HL-60 (cell line): Measurements from ENCODE around the gene LRP1B.

Experiments used
- DNase-seq, 2 experiments: peaks; one replicate each; pipeline ENCODE4 v3.0.0-alpha.2; 2010 to 2020; ENCODE audit warnings: low read depth in 1 of 2, low spot score in 1 of 2
- H3K27ac ChIP-seq: fragments of 250-450 bp; sonication (Bioruptor Pico); replicated peaks from 2 replicates; pipeline ENCODE4 v1.5.1; 2020; ENCODE audit warnings: mild to moderate bottlenecking, moderate library complexity
- H3K27me3 ChIP-seq: fragments of 250-450 bp; sonication (Bioruptor Pico); 2 replicates; pipeline ENCODE4 v1.5.1; 2021; ENCODE audit warnings: mild to moderate bottlenecking, moderate library complexity; ENCODE audit not compliant: insufficient read depth, poor library complexity, severe bottlenecking
- H3K4me3 ChIP-seq: replicated peaks from 2 replicates; pipeline ENCODE4 v1.5.1; 2011; ENCODE audit warnings: mild to moderate bottlenecking, control low read depth, low read length; ENCODE audit not compliant: insufficient read depth
- GABPA ChIP-seq: IDR thresholded peaks from 2 replicates; pipeline ENCODE4 v1.6.1; 2012; ENCODE audit warnings: low read depth
- POLR2AphosphoS5 ChIP-seq: IDR thresholded peaks from 2 replicates; pipeline ENCODE4 v1.6.1; 2012; ENCODE audit warnings: low read depth
- SPI1 ChIP-seq: IDR thresholded peaks from 2 replicates; pipeline ENCODE4 v1.6.1; 2012; ENCODE audit warnings: low read depth, mild to moderate bottlenecking, borderline replicate concordance
- TF ChIP-seq, protein P1 (sequence below): IDR thresholded peaks from 2 replicates; pipeline ENCODE4 v1.6.1; 2012; ENCODE audit warnings: low read depth; ENCODE audit not compliant: insufficient replicate concordance
- TF ChIP-seq, protein P2 (sequence below): IDR thresholded peaks from one replicate; pipeline ENCODE4 v1.5.1; 2011; ENCODE audit warnings: low read length, control low read depth, inconsistent platforms; ENCODE audit not compliant: insufficient read depth

Gene LRP1B

DNA sequence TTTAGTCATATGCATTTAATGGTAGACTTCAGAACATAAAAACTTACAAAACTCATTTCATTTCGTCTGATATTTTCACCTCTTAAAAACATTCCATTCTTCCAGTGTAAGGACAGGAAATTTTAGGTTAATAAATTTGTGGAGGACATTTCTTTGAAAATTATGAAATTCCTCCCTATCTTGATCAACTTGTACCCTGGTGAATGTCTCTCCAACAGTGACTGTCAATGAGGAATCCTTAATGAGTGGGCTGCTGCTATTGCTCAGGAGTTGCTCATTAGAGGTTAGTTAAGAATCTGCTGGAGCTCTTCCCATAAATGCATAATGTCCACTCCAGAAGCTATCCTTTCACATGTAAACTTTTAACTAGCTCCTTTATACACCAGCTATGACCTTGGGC lies 69.1 kb downstream of the LRP1B start:
- TF ChIP-seq, protein P1, sequence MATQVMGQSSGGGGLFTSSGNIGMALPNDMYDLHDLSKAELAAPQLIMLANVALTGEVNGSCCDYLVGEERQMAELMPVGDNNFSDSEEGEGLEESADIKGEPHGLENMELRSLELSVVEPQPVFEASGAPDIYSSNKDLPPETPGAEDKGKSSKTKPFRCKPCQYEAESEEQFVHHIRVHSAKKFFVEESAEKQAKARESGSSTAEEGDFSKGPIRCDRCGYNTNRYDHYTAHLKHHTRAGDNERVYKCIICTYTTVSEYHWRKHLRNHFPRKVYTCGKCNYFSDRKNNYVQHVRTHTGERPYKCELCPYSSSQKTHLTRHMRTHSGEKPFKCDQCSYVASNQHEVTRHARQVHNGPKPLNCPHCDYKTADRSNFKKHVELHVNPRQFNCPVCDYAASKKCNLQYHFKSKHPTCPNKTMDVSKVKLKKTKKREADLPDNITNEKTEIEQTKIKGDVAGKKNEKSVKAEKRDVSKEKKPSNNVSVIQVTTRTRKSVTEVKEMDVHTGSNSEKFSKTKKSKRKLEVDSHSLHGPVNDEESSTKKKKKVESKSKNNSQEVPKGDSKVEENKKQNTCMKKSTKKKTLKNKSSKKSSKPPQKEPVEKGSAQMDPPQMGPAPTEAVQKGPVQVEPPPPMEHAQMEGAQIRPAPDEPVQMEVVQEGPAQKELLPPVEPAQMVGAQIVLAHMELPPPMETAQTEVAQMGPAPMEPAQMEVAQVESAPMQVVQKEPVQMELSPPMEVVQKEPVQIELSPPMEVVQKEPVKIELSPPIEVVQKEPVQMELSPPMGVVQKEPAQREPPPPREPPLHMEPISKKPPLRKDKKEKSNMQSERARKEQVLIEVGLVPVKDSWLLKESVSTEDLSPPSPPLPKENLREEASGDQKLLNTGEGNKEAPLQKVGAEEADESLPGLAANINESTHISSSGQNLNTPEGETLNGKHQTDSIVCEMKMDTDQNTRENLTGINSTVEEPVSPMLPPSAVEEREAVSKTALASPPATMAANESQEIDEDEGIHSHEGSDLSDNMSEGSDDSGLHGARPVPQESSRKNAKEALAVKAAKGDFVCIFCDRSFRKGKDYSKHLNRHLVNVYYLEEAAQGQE = no peak
- TF ChIP-seq, protein P2, sequence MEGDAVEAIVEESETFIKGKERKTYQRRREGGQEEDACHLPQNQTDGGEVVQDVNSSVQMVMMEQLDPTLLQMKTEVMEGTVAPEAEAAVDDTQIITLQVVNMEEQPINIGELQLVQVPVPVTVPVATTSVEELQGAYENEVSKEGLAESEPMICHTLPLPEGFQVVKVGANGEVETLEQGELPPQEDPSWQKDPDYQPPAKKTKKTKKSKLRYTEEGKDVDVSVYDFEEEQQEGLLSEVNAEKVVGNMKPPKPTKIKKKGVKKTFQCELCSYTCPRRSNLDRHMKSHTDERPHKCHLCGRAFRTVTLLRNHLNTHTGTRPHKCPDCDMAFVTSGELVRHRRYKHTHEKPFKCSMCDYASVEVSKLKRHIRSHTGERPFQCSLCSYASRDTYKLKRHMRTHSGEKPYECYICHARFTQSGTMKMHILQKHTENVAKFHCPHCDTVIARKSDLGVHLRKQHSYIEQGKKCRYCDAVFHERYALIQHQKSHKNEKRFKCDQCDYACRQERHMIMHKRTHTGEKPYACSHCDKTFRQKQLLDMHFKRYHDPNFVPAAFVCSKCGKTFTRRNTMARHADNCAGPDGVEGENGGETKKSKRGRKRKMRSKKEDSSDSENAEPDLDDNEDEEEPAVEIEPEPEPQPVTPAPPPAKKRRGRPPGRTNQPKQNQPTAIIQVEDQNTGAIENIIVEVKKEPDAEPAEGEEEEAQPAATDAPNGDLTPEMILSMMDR = no peak
- TF ChIP-seq GABPA (no peak), SPI1 (no peak), POLR2AphosphoS5 (no peak)
- Histone ChIP-seq H3K4me3 (no peak overlapping the region), H3K27ac (no peak overlapping the region), H3K27me3 (no peaks in the 10 kb centered on the region)
- DNase-seq = no peak

DNA sequence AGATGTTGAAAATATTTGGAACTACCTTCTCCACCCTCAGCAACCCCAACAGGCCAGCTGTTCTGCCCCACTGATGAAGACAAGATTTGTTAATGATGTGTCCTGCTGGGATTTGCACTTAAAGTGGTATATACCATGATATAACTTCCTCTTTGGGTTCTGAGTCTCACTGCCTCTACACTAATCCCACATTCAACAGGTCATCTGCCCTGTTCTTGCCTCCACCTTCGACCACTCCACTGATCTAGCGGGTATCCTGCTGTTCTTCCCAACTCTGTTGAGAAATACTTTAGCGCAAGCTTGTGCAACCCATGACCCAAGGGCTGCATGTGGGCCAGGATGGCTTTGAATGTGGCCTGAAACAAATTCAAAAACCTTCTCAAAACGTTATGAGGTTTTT lies 72.7 kb downstream of the LRP1B start:
- TF ChIP-seq SPI1 (no peak), POLR2AphosphoS5 (no peak), GABPA (no peak)
- TF ChIP-seq, protein P1 = no peak
- TF ChIP-seq, protein P2 = no peak
- Histone ChIP-seq H3K27ac (no peak overlapping the region), H3K27me3 (no peaks in the 10 kb centered on the region), H3K4me3 (no peak overlapping the region)
- DNase-seq = no peak

DNA sequence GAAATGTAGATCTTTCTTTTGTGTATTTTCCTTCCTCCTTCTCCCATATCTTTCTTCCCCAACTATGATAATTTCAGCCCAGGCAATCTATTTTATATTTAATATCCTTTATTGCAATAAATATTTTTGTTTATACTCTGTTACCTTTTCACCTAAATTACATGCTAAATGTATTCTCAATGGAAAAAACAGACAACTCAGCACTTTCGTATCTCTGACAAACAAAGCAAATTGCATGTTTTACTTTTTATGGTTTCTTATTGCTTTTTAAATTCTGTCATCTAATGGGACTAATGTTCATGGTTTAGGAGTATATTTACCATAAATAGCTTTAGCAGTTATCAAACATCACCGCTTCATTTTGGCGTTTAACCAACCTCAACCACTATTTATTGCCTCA lies 74.0 kb downstream of the LRP1B start:
- Histone ChIP-seq H3K4me3 (no peak overlapping the region), H3K27ac (no peak overlapping the region), H3K27me3 (no peaks in the 10 kb centered on the region)
- no peak for DNase-seq
- TF ChIP-seq POLR2AphosphoS5 (no peak), GABPA (no peak), SPI1 (no peak)
- TF ChIP-seq, protein P1 = no peak
- TF ChIP-seq, protein P2 = no peak
